Nucleus accumbens (tissue), 56 donors: Measurements from ENCODE around the gene SERTAD3.
A peak's percentile ranks its signal among the peaks of the same experiment; 100 is the strongest.
"Not testable (repeated sequence)": the region's sequence is repeated elsewhere in the genome, so short reads cannot be mapped to it uniquely, and the experiment has no call there.

ENCODE experiments used
- DNase-seq, 56 donors: peaks; one replicate each; lab custom pipeline; 2025; lab: John Stamatoyannopoulos, UW

SERTAD3 gene

GRCh38 chr19:40413291-40413845, 30.8 kb downstream of the SERTAD3 start, which contains the start of gene PRX:
PRX (minus strand) TSS chr19:40413378; CDS start chr19:40407932, 5,446 bp downstream.
- no peak for DNase-seq

DNA sequence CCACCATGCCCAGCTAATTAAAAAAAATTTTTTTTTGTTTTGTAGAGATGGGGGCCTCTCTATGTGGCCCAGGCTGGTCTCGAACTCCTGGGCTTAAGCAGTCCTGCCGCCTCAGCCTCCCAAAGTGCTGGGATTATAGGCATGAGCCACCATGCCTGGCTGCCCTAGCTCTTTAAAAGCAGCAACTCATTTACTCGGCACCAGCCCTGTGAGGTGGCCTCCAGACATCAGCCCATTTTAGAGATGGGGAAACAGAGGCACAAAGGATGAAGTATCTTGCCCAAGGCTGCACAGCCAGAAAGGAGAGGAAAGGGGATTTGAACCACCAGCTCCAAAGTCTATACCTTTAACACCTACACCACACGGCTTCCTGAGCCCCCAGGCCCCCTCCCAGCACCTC, 31.3 kb downstream of the SERTAD3 start:
- no peak for DNase-seq

GRCh38 chr19:40411958-40412499, 32.1 kb downstream of the SERTAD3 start:
- no peak for DNase-seq

DNA sequence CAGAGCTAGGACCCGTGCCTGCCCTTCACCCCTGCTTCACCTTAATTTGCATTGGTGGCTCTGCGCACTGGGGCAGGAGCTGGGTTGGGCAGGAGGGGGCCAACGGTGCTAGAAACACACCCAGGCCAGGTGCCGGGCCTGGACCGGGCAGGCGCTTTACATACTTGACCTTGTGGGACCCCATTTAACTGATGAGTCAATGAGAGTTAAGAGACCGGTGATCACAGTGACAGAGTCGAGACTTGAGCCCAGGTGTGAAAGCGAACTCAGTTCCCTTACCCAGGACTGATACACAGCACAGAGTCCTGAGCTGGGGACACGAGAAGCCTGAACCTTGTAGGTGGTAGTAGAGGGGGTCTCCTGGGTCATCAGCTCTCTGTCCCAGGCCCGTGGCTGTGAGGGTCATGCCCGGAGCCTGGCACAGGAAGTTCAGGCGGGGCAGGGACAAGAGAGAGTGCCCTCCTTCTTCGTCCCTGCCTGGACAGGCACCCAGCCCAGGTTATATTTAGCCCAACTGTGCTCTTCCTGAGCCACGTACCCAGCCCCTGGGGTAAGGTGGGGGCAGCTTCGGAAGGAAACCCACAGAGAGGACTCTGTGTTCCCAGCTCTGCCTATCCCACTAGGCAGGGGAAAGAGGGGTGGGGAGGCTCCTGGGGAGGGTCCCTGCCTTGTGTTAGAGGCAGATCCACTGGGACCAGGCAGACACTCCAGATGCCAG, 32.9 kb downstream of the SERTAD3 start:
- no peak for DNase-seq

DNA sequence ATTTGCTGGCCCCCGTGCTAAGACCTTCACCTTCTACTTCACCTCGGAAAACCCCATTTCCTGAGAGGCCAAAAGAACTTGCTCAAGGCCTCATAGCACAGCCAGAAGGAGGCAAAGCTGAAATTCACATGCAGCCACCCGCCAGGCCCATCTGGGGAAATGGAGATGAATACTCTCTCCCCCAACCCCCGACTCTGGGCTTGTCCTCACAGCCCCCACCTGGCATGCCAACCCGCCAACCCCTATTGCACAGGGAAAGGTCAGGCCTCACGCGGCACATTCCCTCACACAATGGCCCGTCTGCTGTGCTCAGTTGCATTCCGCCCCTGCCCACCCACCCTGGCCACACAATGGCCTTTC, 34.1 kb downstream of the SERTAD3 start:
- DNase-seq, result no peak

DNA sequence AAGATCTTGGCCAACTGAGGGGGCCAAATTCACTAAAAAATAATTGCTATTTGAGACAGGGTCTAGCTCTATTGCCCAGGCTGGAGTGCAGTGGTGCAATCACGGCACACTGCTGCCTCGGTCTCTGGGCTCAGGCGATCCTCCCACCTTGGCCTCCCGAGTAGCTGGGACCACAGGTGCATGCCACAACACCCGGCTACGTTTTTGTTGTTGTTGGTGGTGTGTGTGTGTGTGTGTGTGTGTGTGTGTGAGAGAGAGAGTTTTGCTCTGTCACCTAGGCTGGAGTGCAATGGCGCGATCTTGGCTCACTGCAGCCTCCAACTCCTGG, 35.6 kb downstream of the SERTAD3 start:
- not testable (repeated sequence) for DNase-seq

GRCh38 chr19:40407714-40408597, 36.2 kb downstream of the SERTAD3 start:
- no peak for DNase-seq

DNA sequence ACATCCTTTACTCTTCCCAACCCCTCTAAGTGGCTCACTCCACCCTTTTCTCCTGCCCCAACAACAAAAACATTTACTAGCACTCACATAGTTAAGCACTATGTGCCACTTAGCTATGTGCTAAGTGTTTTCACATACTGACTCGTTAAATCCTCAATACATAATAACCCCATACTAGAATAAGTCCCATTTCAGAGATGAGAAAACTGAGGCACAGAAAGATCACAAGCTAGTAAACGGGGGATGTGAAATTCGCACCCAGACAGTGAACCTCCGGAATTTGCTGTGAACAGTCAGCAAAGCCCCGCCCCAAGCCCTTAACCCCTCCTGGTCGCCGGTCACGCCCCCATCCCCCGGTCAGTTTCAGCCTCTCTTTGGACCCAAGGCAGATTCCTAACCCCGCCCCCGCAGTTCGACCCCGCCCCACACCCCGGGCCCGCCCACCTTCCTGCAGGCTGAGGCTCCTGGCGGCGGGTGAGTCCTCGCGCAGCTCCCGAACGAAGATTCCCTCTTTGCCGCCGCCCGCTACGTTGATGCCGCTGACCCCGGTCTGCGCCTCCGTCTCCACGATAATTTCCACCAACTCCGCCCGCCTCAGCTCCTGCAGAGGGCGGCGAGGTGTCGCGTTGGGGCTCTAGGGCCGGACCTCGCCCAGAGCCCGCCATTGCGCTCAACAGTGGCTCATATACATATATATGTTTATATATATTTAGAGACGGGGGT, 40.7 kb downstream of the SERTAD3 start:
- peak in 39 of 56 donors; percentile 3 to 71 (median 18) for DNase-seq

- DNase-seq, result no peak
Observed at GRCh38 chr19:40400559-40400958, 43.6 kb downstream of the SERTAD3 start.

DNA sequence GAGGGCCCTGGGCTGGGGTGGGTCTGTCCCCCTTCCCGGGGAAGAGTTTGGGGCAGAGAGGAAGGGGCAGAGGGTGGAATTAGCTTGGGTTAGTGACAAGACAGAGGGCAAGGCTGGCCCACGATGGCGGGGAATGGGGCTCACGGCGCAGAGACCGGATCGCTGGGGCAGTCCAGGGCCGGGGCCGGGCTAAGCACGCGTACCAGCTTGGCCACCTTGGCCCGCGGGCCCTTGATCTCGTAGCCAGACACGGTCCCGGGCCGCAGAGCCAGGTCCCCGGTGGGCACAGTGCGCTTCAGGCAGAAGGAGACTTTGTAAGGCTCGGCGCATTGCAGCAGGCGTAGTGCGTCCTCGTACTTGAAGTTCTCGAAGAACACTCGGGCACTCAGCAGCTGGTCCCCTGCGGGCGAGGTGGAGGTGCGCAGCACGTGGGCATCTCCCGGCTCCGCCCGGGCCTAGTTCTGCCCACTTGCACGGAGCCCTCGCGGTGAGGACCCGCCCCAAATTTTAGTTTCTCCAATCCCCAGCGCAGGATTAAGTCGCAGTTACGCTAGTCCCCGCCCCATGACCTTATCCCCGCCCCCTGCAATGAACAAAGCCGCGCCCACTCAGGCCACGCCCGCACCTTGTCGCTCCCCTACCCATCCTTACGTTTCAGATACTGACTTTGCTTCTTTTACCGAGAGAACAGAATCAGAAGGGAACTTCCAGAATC, 45.6 kb downstream of the SERTAD3 start:
- peak in 34 of 56 donors; percentile 5 to 68 (median 27) for DNase-seq

- no peak for DNase-seq
Observed at GRCh38 chr19:40397568-40397906, 46.6 kb downstream of the SERTAD3 start.

- no peak for DNase-seq
Observed at GRCh38 chr19:40396886-40397567, 47.1 kb downstream of the SERTAD3 start.

- no peak for DNase-seq
Observed at GRCh38 chr19:40395956-40396355, 48.2 kb downstream of the SERTAD3 start.

DNA sequence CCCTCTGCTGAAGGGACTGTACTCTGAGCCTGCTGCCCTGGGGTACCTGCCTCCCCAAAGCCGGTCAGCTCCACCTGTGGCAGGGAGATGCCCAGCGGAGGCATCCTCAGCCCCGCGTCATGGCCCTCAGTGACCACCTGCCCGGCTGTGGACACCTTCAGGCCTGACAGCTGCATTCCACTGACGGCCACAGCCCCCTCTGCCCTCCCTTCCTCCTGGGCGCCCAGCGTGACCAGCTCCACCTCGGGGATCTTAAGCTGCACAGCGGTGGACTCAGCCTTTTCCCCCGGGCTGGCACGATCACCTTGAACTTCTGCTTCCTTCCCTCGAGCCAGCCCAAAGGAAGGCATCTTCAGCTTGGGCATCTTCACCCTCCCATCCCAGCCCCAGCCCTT, 49.3 kb downstream of the SERTAD3 start:
- DNase-seq, result no peak

DNA sequence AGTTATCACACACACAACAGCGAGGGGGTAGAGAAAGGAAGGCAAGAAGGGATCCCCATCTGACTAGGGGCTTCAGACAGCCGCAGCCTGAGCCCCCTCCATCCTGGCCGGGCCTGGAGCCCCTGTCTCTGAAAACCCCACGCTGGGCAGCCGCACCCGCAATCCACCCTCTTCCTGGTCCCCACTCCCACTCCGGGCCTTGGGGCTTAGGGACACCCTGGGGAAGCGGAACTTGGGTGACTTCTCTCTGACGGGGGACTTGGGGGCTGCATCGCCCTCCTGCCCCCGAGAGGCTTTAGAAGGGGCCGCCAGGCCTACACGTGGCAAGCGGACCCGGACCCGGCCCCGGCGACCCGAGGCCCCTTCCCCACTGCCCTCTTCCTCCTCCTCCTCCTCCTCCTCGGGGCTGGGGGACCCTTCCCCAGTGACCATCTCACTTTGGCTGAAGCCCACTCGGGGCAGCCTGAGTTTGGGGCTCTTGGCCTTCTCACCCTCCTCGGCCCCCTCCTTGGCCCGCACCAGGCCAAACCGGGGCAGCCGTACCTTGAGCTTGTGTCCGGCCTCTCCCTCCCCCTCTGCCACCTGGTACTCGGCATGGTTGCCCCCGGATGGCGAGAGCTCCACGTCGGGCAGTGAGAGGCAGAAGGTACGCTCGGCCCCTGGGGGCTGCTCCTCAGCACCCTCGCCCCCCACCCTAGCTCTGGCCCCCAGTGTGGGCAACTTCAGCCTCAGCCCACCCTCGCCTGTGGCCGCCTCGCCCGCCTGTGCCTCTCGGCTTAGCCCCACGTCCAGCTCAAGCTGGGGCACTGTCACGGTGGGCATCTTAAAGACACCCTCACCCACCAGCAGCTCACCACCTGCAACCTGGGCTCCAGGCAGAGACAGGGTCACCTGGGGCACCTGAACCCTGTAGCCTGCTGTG, 50.0 kb downstream of the SERTAD3 start:
- no peak for DNase-seq

GRCh38 chr19:40392894-40393517, 51.1 kb downstream of the SERTAD3 start:
- DNase-seq, result no peak

DNA sequence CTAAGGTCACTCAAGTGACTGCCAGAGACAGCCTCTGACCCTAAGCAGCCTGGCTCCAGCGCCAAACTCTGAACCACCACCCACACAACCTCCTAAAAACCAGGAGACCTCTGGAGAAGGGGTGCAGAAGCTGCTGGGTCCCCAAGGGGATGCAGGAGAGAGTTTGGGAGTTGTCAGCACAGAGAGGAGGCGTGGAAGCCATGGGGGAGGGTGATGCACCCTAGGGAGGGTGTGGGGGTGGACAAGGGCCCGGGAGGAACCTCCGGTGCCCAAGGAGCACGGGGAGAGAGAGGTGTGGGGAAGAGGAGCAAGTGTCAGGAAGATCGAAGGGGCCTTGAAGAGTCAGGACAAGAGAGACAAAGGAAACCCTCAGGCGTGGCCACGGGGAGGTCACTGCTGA, 52.0 kb downstream of the SERTAD3 start:
- no peak for DNase-seq
